K562 (cell line): ENCODE data around the gene SF3B4. TPM values are rescaled to one million over a fixed set of nuclear protein-coding genes. Genes with fewer than 3 reads are reported as not detected.

ENCODE experiments used
- ATAC-seq: fragments of 200-7000 bp; cut with Tn5 transposase; 3 replicates; pipeline ENCODE4 v1.9.1; 2020; ENCODE audit warnings: moderate library complexity
- BruUV-seq: library from RNA; stranded (reverse); fragments of 400-500 nt; replicated peaks from 2 replicates; lab custom pipeline; 2021; lab: Mats Ljungman, UMichigan
- CTCF ChIA-PET: fragments of 300-600 bp; formaldehyde crosslinking; extraction: SDS; loops from one replicate; lab custom pipeline; 2021; ENCODE audit warnings: low intra/inter-chr PET ratio; lab: Yijun Ruan, JAX
- POLR2A ChIA-PET: fragments of 300-600, 350-650 bp; sonication (Branson Sonifier 250); formaldehyde crosslinking; extraction: SDS; loops from one replicate; lab custom pipeline; 2021; ENCODE audit warnings: antibody characterized with exemption, inconsistent platforms; lab: Yijun Ruan, JAX
- DNase-seq, 4 experiments: peaks; one replicate each; pipeline versions ENCODE4 v3.0.0 to v3.0.0-alpha.2; 2011 to 2018; ENCODE audit warnings: low spot score in 3 of 4, mixed read lengths in 3 of 4; ENCODE audit errors: extremely low read depth in 1 of 4
- FAIRE-seq: peaks from 2 replicates; lab custom pipeline; 2011; peaks lifted over from hg19 to GRCh38; lab: Jason Lieb, UNC
- H2AFZ ChIP-seq: 2 replicates; pipeline ENCODE4 v1.6.0; 2011; ENCODE audit warnings: low read depth, low read length, control low read depth, inconsistent platforms
- H3K27ac ChIP-seq: fragments of 200-600 bp; 3 replicates; pipeline ENCODE4 v1.8.0; 2011; ENCODE audit warnings: low read depth, mild to moderate bottlenecking, control low read depth, inconsistent platforms, low read length, moderate library complexity, mixed read lengths; ENCODE audit errors: extremely low read depth
- H3K27me3 ChIP-seq, 2 experiments: fragments of 300-600 bp in 1 of 2; 2 replicates in 1 of 2; 3 replicates in 1 of 2; pipeline versions ENCODE4 v1.6.0 to v1.8.0; 2011; ENCODE audit warnings: inconsistent platforms in 2 of 2, low read length in 2 of 2, mild to moderate bottlenecking in 1 of 2, mixed read lengths in 1 of 2, moderate library complexity in 1 of 2; ENCODE audit not compliant: control insufficient read depth in 2 of 2, insufficient read depth in 2 of 2
- H3K36me3 ChIP-seq: fragments of 300-600 bp; 3 replicates; pipeline ENCODE4 v1.8.0; 2011; ENCODE audit warnings: mild to moderate bottlenecking, low read length, inconsistent platforms; ENCODE audit not compliant: control insufficient read depth, insufficient read depth
- H3K4me1 ChIP-seq, 2 experiments: fragments of 200-600 bp in 1 of 2; replicated peaks in 1 of 2; 2 replicates in 1 of 2; 3 replicates in 1 of 2; pipeline versions ENCODE4 v1.5.1 to v1.8.0; 2011; ENCODE audit warnings: inconsistent platforms in 2 of 2, low read length in 2 of 2, mild to moderate bottlenecking in 1 of 2, mixed read lengths in 1 of 2, moderate library complexity in 1 of 2; ENCODE audit not compliant: control insufficient read depth in 2 of 2, insufficient read depth in 2 of 2
- H3K4me2 ChIP-seq: 2 replicates; pipeline ENCODE4 v1.6.1; 2011; ENCODE audit warnings: low read length, control low read depth, inconsistent platforms, mixed read lengths; ENCODE audit not compliant: insufficient read depth
- H3K4me3 ChIP-seq: fragments of 200-600 bp; sonication (generic), shearing (Covaris generic); 2 replicates; pipeline ENCODE4 v1.5.1; 2016; ENCODE audit warnings: control low read depth, inconsistent platforms
- H3K79me2 ChIP-seq: fragments of 200-600 bp; 3 replicates; pipeline ENCODE4 v1.8.0; 2011; ENCODE audit warnings: low read length, inconsistent platforms; ENCODE audit not compliant: control insufficient read depth, insufficient read depth
- H3K9ac ChIP-seq, 2 experiments: 2 replicates each; pipeline versions ENCODE4 v1.6.0 to v1.6.1; 2011; ENCODE audit warnings: low read depth in 2 of 2, low read length in 2 of 2, control low read depth in 1 of 2, inconsistent platforms in 1 of 2, mild to moderate bottlenecking in 1 of 2, mixed read lengths in 1 of 2; ENCODE audit not compliant: insufficient read depth in 1 of 2
- H3K9me1 ChIP-seq: one replicate; pipeline ENCODE4 v1.6.0; 2011; ENCODE audit warnings: inconsistent platforms, mild to moderate bottlenecking, low read length, moderate library complexity; ENCODE audit not compliant: control insufficient read depth, insufficient read depth
- H3K9me3 ChIP-seq: replicated peaks from 2 replicates; pipeline ENCODE4 v1.5.1; 2011; ENCODE audit warnings: low read depth, low read length, inconsistent platforms; ENCODE audit not compliant: control insufficient read depth, insufficient read depth
- H4K20me1 ChIP-seq: replicated peaks from 2 replicates; pipeline ENCODE4 v1.6.1; 2011; ENCODE audit warnings: low read length, inconsistent platforms, mixed read lengths; ENCODE audit not compliant: control insufficient read depth, insufficient read depth
- ASH1L ChIP-seq: fragments of 450-650 bp; IDR thresholded peaks from 2 replicates; pipeline ENCODE4 v1.6.1; 2018; ENCODE audit warnings: borderline replicate concordance, mild to moderate bottlenecking, low read depth; ENCODE audit not compliant: partially characterized antibody
- BMI1 ChIP-seq: fragments of 150-350 bp; IDR thresholded peaks from 2 replicates; pipeline ENCODE4 v1.6.1; 2014; ENCODE audit warnings: low read length
- CXXC5 ChIP-seq: fragments of 250-450 bp; sonication (Bioruptor Pico); IDR thresholded peaks from 2 replicates; pipeline ENCODE4 v1.8.0; 2022; ENCODE audit warnings: inconsistent platforms, mild to moderate bottlenecking, moderate library complexity
- ELF4 ChIP-seq: fragments of 450-650 bp; formaldehyde crosslinking; IDR thresholded peaks from 2 replicates; pipeline ENCODE4 v1.4.0; 2022; ENCODE audit warnings: missing genetic modification characterization
- EWSR1 ChIP-seq: fragments of 450-650 bp; IDR thresholded peaks from 2 replicates; pipeline ENCODE4 v1.6.1; 2018; ENCODE audit warnings: borderline replicate concordance, mild to moderate bottlenecking, low read depth, moderate library complexity; ENCODE audit not compliant: partially characterized antibody
- FOXM1 ChIP-seq, 2 experiments: fragments of 450-650 bp in 1 of 2; sonication (generic) in 1 of 2; formaldehyde crosslinking in 1 of 2; IDR thresholded peaks; 2 replicates each; pipeline versions ENCODE4 v1.6.1 to v1.9.0; 2017 to 2022; ENCODE audit warnings: low read depth in 2 of 2, mild to moderate bottlenecking in 2 of 2, missing genetic modification reagents in 1 of 2, moderate library complexity in 1 of 2
- GMEB1 ChIP-seq: fragments of 250-450 bp; sonication (Bioruptor Pico); IDR thresholded peaks from 2 replicates; pipeline ENCODE4 v1.4.0; 2020; ENCODE audit warnings: mild to moderate bottlenecking
- IFI16 ChIP-seq: fragments of 250-450 bp; sonication (Bioruptor Pico); IDR thresholded peaks from 2 replicates; pipeline ENCODE4 v2.1.2; 2022; ENCODE audit warnings: mild to moderate bottlenecking, inconsistent platforms
- ILK ChIP-seq: fragments of 450-650 bp; IDR thresholded peaks from 2 replicates; pipeline ENCODE4 v1.6.1; 2016; ENCODE audit warnings: missing genetic modification characterization, low read depth, mild to moderate bottlenecking, missing compliant biosample characterization, moderate library complexity, borderline replicate concordance
- MEF2A ChIP-seq: IDR thresholded peaks from 2 replicates; pipeline ENCODE4 v1.6.1; 2011; ENCODE audit warnings: low read depth, mild to moderate bottlenecking, low read length, moderate library complexity; ENCODE audit not compliant: control insufficient read depth
- MEF2D ChIP-seq: conservative IDR thresholded peaks from 2 replicates; pipeline ENCODE4 v1.6.1; 2016; ENCODE audit warnings: low read depth, missing genetic modification characterization, missing compliant biosample characterization
- NFIC ChIP-seq: fragments of 450-650 bp; IDR thresholded peaks from 2 replicates; pipeline ENCODE4 v1.6.1; 2017; ENCODE audit warnings: mild to moderate bottlenecking, inconsistent platforms
- NONO ChIP-seq, 2 experiments: fragments of 200-400 bp in 1 of 2; fragments of 450-650 bp in 1 of 2; formaldehyde crosslinking in 1 of 2; IDR thresholded peaks; 2 replicates each; pipeline ENCODE4 v1.6.1; 2017; ENCODE audit warnings: low read depth in 2 of 2, mild to moderate bottlenecking in 2 of 2, moderate library complexity in 2 of 2, low read length in 1 of 2
- PCBP1 ChIP-seq: fragments of 200-400 bp; formaldehyde crosslinking; IDR thresholded peaks from 2 replicates; pipeline ENCODE4 v1.6.1; 2018; ENCODE audit warnings: mild to moderate bottlenecking, low read depth, low read length; ENCODE audit not compliant: poor library complexity, severe bottlenecking
- SETDB1 ChIP-seq: IDR thresholded peaks from one replicate; pipeline ENCODE4 v1.6.1; 2012; ENCODE audit warnings: low read length, control low read depth, inconsistent platforms
- SIN3A ChIP-seq, 2 experiments: fragments of 150-350 bp in 1 of 2; IDR thresholded peaks; 2 replicates each; pipeline ENCODE4 v1.6.1; 2011 to 2016; ENCODE audit warnings: borderline replicate concordance in 2 of 2, low read depth in 2 of 2, low read length in 2 of 2, mild to moderate bottlenecking in 2 of 2, moderate library complexity in 2 of 2; ENCODE audit not compliant: control insufficient read depth in 1 of 2
- WHSC1 ChIP-seq: IDR thresholded peaks from one replicate; pipeline ENCODE4 v1.6.1; 2012; ENCODE audit warnings: low read length, control low read depth, inconsistent platforms
- ZFP91 ChIP-seq: sonication (generic); formaldehyde crosslinking; IDR thresholded peaks from 2 replicates; pipeline ENCODE4 v1.8.0; 2022; ENCODE audit warnings: mild to moderate bottlenecking, missing genetic modification reagents
- ZNF134 ChIP-seq: fragments of 250-450 bp; sonication (Bioruptor Pico); conservative IDR thresholded peaks from 2 replicates; pipeline ENCODE4 v1.4.0; 2020
- ZNF75A ChIP-seq: fragments of 450-650 bp; formaldehyde crosslinking; IDR thresholded peaks from 2 replicates; pipeline ENCODE4 v1.4.0; 2020; ENCODE audit warnings: mild to moderate bottlenecking
- WGBS: fragments of 100-300 bp; shearing (Covaris generic); methylation state at CpG from one replicate; pipeline ENCODE4 v1.1.6; 2016; ENCODE audit warnings: low coverage, mixed read lengths; ENCODE audit not compliant: insufficient coverage; ENCODE audit errors: missing lambda C conversion rate; 5-methylcytosine and 5-hydroxymethylcytosine counted together
- in situ Hi-C: fragments of 300-500 bp; cut with MboI; formaldehyde crosslinking; loops from 4 replicates; pipeline ENCODE4 v1.15.0; 2018; ENCODE audit warnings: inconsistent platforms, mixed read lengths
- intact Hi-C: fragments of 100-400 bp; cut with micrococcal nuclease; formaldehyde crosslinking; loops from 2 replicates; pipeline ENCODE4 v1.14.2; 2022
- polyA plus RNA-seq, 8 experiments: library from polyadenylated mRNA; depleted of rRNA in 4 of 8; stranded (reverse) in 5 of 8; unstranded in 3 of 8; fragments of >200 nt; fragmentation: Nextera tagmentation in 2 of 8; fragmentation: Illumina TruSeq in 1 of 8; extraction: Ambion mirVana in 2 of 8; extraction: Trizol in 1 of 8; gene quantifications; 2 replicates each; pipeline versions ENCODE4 v1.2.1 to v1.2.3, GENCODE V29; 2011 to 2014; ENCODE audit warnings: inconsistent platforms in 1 of 8, missing spikeins in 1 of 8
- total RNA-seq, 7 experiments: library from RNA; depleted of rRNA in 6 of 7; stranded (reverse); fragments of >200 nt in 6 of 7; fragmentation: Illumina TruSeq in 2 of 7; extraction: Trizol in 2 of 7; gene quantifications; 2 replicates each; pipeline versions ENCODE4 v1.2.1 to v1.2.3, GENCODE V29; 2011 to 2021; ENCODE audit warnings: low replicate concordance in 1 of 7

The SF3B4 gene
- total and polyA plus RNA-seq, 9 of the 15 experiments (the other 6 are each of a cell fraction or from before 2014, with no cell fraction given), result 3.0 to 88.0 (median 26.1) TPM

GRCh38 chr1:149923626-149924025 is 4.0 kb downstream of the SF3B4 start:
- peaks cover 11 to 15% of the 10 kb centered on the region in 2 experiments for H3K4me1 ChIP-seq
- DNase-seq, result peak in 1 of 4 experiments; percentile 24
- 84% methylated on average over 7 of the region's 10 CpGs for WGBS
- no peak overlapping the region for H3K4me2 ChIP-seq
- H3K27me3 ChIP-seq, result no peaks in the 10 kb centered on the region
- no peak overlapping the region for H2AFZ ChIP-seq
- ChIA-PET POLR2A (interaction anchor here (1.2 to 1.6 kb wide), 2 partner anchors 37 to 39 kb away, joined by 4 to 11 read pairs; a partner anchor contains a TSS), CTCF (no interaction called here)
- ATAC-seq, result no peak
- BruUV-seq, result no TSS peak
- H3K9ac ChIP-seq, result no peak overlapping the region
- H4K20me1 ChIP-seq, result 0 out of 2 replicates have a peak, but pooled peaks cover 3% of the 10 kb centered on the region
- H3K9me3 ChIP-seq, result no peaks in the 10 kb centered on the region
- peaks cover 36% of the 10 kb centered on the region for H3K79me2 ChIP-seq
- no peak overlapping the region for H3K4me3 ChIP-seq
- no peak overlapping the region for H3K27ac ChIP-seq
- in situ Hi-C loops (no loop called here), intact Hi-C loops (no loop called here)
- peaks cover 50% of the 10 kb centered on the region for H3K36me3 ChIP-seq
- no peak for FAIRE-seq
- TF ChIP-seq EWSR1, result no peak
- TF ChIP-seq ZFP91, result no peak
- TF ChIP-seq ASH1L, result no peak
- no peak for TF ChIP-seq ZNF134 (CRISPR knock-in tag)
- TF ChIP-seq PCBP1, result no peak
- TF ChIP-seq CXXC5 (CRISPR knock-in tag), result no peak
- TF ChIP-seq ELF4 (CRISPR knock-in tag), result no peak
- TF ChIP-seq ILK (tag), result no peak
- no peak for TF ChIP-seq SIN3A (IDR thresholded peaks at IDR 0.05; ENCODE audit: borderline replicate concordance in 2 of 2, control insufficient read depth in 1 of 2, low read depth in 2 of 2, low read length in 2 of 2)
- no peak for TF ChIP-seq SETDB1
- no peak for TF ChIP-seq BMI1
- no peak for TF ChIP-seq FOXM1 (IDR thresholded peaks at IDR 0.05; ENCODE audit: low read depth)
- TF ChIP-seq FOXM1 (CRISPR knock-in tag; IDR thresholded peaks at IDR 0.05; ENCODE audit: low read depth), result no peak
- no peak for TF ChIP-seq MEF2A
- TF ChIP-seq GMEB1 (CRISPR knock-in tag), result no peak
- no peak for TF ChIP-seq MEF2D
- TF ChIP-seq ZNF75A, result no peak
- no peak for TF ChIP-seq IFI16
- no peak for TF ChIP-seq NFIC
- TF ChIP-seq NONO (IDR thresholded peaks at IDR 0.05; ENCODE audit: low read depth in 2 of 2, low read length in 1 of 2), result no peak
- TF ChIP-seq WHSC1, result no peak
- H3K9me1 ChIP-seq, result no peaks in the 10 kb centered on the region
